ENCODE measurements around the gene SETX.
A peak's percentile ranks its signal among the peaks of the same experiment; 100 is the strongest.
"Not testable (repeated sequence)": the region's sequence is repeated elsewhere in the genome, so short reads cannot be mapped to it uniquely, and the experiment has no call there.

Gene SETX

DNA sequence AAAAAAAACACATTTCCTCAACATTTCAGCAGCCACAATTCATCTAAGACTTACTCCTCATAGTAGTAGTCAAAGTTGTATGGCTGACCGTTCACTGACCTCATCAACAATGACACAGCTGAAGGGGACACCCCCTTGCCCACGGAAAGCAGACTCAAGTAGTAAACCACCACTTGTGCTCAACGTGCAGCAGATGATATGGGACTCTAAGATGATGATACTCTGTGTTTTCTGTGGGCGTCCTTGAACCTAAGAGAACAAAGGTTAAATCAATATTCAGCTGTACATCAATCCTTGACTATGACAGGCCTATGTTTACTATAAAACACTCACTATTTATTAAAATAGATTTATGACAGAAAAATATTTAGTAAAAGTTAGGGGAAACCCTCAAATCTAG lies 71.6 kb downstream of the SETX start:
- DNase-seq = no peak

DNA sequence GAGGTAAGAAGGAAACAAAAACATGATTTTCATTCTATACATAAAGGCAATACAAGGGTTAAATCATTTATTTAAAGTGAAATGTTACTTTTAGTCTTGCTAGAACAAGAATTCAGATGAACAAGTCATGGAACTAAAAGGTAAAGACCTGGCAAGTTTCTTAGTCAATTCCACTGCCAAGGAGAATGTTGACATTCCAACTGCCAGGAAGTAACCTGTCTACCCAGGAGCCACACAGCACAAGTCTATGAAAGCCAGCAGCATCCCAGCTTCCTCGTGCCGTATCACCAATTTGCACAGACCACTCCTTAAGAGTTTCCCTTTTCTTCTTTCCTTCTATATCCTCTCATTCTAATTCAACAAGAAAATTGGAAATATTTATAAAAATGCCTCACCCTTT lies 79.9 kb downstream of the SETX start:
- no peak for DNase-seq

DNA sequence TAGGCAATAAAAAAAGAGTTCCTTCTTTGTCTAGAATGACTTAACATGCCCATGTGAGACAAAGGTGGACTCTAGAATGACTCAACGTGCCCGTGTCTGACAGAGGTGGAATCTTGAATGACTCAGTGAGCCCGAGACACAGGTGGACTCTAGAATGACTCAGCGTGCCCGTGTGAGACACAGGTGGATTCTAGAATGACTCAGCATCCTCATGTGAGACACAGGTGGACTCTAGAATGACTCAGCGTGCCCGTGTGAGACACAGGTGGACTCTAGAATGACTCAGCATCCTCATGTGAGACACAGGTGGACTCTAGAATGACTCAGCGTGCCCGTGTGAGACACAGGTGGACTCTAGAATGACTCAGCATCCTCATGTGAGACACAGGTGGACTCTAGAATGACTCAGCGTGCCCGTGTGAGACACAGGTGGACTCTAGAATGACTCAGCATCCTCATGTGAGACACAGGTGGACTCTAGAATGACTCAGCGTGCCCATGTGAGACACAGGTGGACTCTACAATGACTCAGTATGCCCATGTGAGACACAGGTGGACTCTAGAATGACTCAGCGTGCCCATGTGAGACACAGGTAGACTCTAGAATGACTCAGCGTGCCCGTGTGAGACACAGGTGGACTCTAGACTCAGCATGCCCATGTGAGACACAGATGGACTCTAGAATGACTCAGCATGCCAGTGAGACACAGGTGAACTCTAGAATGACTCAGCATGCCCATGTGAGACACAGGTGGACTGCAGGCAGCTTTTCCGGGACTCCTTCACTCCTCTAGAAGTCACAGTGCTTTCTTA lies 84.9 kb downstream of the SETX start:
- DNase-seq = not testable (repeated sequence)

GRCh38 chr9:132268725-132269352 lies 85.9 kb downstream of the SETX start:
- peak; percentile 69 for DNase-seq

GRCh38 chr9:132267660-132268059 lies 87.1 kb downstream of the SETX start:
- DNase-seq = no peak

- DNase-seq = no peak
Observed at GRCh38 chr9:132266017-132266416, 88.8 kb downstream of the SETX start.

DNA sequence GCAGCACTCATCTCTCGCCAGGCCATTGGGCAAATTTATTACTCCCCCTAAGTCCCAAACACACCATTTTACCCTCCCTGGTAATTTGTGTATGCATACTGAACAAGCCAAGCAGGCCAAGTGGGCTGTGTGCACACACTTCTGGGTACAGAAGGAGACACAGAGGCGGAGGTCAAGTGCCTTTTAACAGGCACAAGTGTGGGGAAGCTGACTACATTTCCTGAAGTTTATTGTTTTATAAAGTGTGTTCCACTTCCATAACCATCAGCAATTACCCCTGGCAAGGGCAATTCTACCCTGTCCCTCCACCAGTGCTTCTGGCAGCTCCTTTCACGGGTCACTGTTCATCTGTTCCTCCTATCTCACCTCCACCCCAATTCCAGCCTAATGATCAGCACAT lies 93.9 kb downstream of the SETX start:
- no peak for DNase-seq

DNA sequence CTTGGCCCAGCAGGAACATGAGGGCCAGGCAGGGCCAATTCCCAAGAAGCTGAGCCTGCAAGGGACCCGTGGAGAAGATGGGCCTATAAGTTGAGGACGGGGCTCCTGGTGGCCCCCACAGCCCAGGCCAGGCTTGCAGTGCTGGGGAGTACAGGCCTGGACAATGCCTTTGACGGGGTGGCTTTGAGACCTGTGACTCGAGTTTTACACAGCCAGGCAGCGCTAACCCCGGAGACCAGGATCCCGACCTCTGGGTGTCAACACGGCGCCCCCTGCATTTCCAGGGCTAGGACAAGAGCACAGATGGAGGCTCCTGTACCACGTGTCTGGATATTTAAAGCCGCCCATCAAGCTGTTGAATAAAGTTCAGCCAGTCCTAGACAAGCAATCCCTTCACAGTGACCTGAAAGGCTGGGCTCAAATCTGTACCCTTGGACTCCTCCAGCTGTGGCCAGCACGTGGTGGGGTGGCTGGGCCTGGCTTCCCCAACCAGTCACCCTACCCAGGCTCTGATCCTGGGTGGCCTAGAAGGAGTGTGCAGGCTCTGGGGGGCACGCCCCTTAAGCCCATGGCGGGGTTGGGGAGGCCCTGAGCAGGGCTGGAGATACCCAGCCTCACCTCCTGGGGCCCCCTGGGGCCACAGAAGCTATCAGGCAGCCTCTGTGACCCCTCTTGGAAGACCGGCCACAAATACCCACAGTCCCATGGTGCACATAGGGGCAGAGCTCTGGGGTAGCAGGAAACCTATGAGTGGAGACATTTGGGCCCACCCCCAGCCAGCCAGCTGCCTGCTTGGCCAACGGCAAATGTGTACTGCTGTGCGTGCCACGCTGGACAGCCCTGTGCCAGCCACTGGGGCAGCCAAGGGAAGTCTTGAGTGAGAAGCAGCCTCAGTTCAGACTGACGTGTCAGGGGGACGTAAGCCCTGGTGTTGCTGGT lies 104.2 kb downstream of the SETX start:
- DNase-seq = no peak

- DNase-seq = no peak
Observed at GRCh38 chr9:132249690-132250089, 105.1 kb downstream of the SETX start.

DNA sequence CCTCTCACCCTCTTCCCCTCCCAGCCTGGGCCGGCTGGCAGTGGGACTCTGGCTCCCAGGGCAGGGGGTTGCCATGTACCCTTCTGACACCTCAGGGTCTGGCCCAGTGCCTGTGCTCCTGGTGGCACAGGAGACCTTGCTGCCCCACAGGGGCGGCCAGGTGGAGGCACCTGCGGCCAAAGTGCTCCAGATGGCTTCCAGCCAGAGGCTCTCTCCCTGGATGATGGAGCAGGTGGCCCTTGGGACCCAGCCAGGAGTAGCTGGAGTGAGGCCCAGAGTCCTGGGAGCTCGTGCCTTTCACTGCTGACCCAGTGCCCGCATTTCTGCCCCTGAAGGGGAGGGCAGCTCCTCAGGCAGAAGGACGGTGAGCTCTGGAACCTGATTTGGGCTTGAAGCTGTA lies 105.7 kb downstream of the SETX start:
- no peak for DNase-seq

GRCh38 chr9:132247942-132248341 lies 106.8 kb downstream of the SETX start:
- no peak for DNase-seq

GRCh38 chr9:132245465-132245864 lies 109.3 kb downstream of the SETX start:
- DNase-seq = no peak

- no peak for DNase-seq
Observed at GRCh38 chr9:132244582-132245455, 110.0 kb downstream of the SETX start.

DNA sequence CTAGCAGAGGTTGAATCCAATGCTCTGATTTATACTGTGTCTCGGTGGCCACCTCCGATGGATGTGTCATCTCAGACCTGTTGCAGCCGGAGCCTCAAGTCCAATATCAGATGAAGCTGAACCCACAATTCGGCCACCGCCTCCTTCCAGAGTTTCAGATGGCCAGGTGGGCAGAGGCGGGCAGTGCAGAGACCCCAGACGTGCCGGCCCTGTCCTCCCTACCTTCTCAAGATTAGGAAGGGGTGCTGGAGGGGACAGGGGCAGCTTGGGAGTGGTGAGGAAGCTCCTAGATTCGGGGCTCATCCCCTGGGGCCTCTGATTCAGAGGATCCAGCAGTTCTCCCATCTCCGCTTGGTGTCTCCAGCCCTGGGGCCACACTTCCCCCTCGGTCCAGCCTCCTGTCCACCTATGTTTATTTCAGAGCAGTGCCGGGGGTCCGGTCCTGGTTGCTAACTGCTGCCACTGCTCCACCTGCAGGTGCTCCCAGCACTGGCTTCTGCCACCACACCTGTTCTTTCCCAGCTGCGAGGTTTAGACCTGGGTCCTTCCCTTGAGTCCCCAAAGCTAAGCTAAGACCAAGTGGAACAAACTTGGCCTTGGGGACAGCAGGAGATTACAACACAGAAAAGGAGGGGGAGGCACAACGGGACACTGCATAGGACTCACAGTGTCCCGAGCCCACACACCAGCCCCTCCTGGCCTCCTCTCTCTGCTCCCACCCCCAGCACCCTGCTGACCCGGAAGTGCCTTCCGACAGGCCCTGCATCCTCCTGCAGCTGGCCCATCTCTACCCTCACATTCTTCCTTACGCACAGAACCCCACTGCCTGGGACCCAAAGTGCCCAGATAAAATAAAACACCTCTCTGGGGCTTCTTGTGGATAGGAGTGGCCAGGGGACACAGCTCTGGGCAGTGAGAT lies 111.4 kb downstream of the SETX start:
- no peak for DNase-seq

- no peak for DNase-seq
Observed at GRCh38 chr9:132242621-132243155, 112.1 kb downstream of the SETX start.

- peak; percentile 42 for DNase-seq
Observed at GRCh38 chr9:132241840-132242620, 112.8 kb downstream of the SETX start.

DNA sequence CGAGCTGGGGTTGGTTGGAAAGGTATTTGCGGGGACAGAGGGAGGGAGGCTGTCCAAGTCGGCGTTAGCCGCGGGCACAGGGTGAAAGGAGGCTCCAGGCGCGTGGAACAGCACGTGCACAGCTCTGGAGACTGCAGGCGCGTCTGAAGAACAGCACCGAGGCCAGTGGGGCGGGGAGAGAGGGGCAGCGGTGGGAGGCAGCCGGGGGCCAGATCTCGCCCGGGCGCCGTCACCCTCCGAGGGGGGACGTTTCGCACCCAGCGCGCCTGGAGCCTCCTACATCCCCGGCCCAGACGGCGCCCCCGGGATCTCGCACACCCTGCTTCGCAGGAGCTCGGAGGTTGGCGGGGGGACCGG lies 113.3 kb downstream of the SETX start:
- no peak for DNase-seq

DNA sequence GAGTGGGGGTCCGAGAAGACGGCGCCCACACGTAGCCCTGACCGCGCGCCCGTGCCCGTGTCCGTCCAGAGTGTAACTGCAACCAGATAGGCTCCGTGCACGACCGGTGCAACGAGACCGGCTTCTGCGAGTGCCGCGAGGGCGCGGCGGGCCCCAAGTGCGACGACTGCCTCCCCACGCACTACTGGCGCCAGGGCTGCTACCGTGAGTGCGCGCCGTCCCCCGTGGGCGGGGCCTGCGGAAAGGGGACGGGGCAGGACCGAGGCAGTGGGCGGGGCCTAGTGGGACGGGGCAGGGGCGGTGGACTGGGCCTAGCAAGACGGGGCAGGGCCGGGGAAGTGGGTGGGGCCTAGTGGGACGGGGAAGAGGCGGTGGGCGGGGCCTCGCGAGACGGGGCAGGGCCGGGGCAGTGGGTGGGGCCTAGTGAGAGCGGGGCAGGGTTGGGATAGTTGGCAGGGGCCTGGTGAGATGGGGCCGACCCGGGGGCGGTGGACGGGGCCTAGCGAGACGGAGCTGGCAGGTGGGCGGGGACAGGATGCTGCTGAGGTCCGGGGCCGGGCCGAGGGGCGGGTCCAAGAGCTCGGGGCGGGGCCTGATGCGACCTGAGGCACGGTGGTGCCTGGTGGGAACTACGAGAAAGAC lies 113.8 kb downstream of the SETX start:
- DNase-seq = peak; percentile 100

- no peak for DNase-seq
Observed at GRCh38 chr9:132239999-132240840, 114.6 kb downstream of the SETX start.
